ENCODE data around the gene CRIP3.
"Not testable (repeated sequence)": the region's sequence is repeated elsewhere in the genome, so short reads cannot be mapped to it uniquely, and the experiment has no call there.

The CRIP3 gene

GRCh38 chr6:43304882-43305281 lies 3.7 kb downstream of the CRIP3 start:
- DNase-seq: no peak

- DNase-seq: no peak
These were observed 4.3 kb downstream of the CRIP3 start for GRCh38 chr6:43304361-43304760.

GRCh38 chr6:43303751-43304331 lies 4.8 kb downstream of the CRIP3 start:
- no peak for DNase-seq

GRCh38 chr6:43303006-43303405 lies 5.6 kb downstream of the CRIP3 start:
- DNase-seq: not testable (repeated sequence)

- no peak for DNase-seq
These were observed 6.5 kb downstream of the CRIP3 start for GRCh38 chr6:43302126-43302525.

- no peak for DNase-seq
These were observed 7.3 kb downstream of the CRIP3 start for GRCh38 chr6:43301081-43301870.

GRCh38 chr6:43299338-43300293 lies 9.0 kb downstream of the CRIP3 start:
- no peak for DNase-seq

GRCh38 chr6:43298565-43299337 lies 9.9 kb downstream of the CRIP3 start:
- DNase-seq: no peak

- DNase-seq: no peak
These were observed 10.7 kb downstream of the CRIP3 start, which contains the start of gene SLC22A7 for GRCh38 chr6:43297644-43298564. Gene SLC22A7, plus strand, starts transcription at chr6:43298260. Its CDS starts 99 bp downstream, at chr6:43298359.

- no peak for DNase-seq
These were observed 11.7 kb downstream of the CRIP3 start for GRCh38 chr6:43296780-43297497.

GRCh38 chr6:43295456-43295855 lies 13.2 kb downstream of the CRIP3 start:
- no peak for DNase-seq

GRCh38 chr6:43294536-43294935 lies 14.1 kb downstream of the CRIP3 start:
- no peak for DNase-seq

GRCh38 chr6:43293698-43294097 lies 14.9 kb downstream of the CRIP3 start:
- no peak for DNase-seq

GRCh38 chr6:43292763-43293318 lies 15.8 kb downstream of the CRIP3 start:
- no peak for DNase-seq

- DNase-seq: no peak
These were observed 16.3 kb downstream of the CRIP3 start for GRCh38 chr6:43292341-43292740.

- no peak for DNase-seq
These were observed 16.9 kb downstream of the CRIP3 start for GRCh38 chr6:43291708-43292107.

- DNase-seq: no peak
These were observed 17.7 kb downstream of the CRIP3 start for GRCh38 chr6:43290905-43291355.

- DNase-seq: no peak
These were observed 18.2 kb downstream of the CRIP3 start for GRCh38 chr6:43290339-43290904.

Measured in hippocampal formation (tissue), 2 donors.